Kidney epithelial cell (primary cell): Measurements from ENCODE around the gene ITPKC. TPM values are rescaled to one million over a fixed set of nuclear protein-coding genes. Genes with fewer than 3 reads are reported as not detected.

Experiments
- DNase-seq: peaks from one replicate; pipeline ENCODE4 v3.0.0-alpha.2; 2010; ENCODE audit warnings: low read depth
- H3K27me3 ChIP-seq: 2 replicates; pipeline ENCODE4 v1.6.0; 2011; ENCODE audit warnings: low read length; ENCODE audit not compliant: control insufficient read depth, insufficient read depth
- H3K36me3 ChIP-seq: 2 replicates; pipeline ENCODE4 v1.5.1; 2011; ENCODE audit warnings: low read length; ENCODE audit not compliant: control insufficient read depth, insufficient read depth
- H3K4me3 ChIP-seq: 2 replicates; pipeline ENCODE4 v1.5.1; 2011; ENCODE audit warnings: low read depth, mild to moderate bottlenecking, control low read depth, low read length
- total RNA-seq: library from RNA; depleted of rRNA; stranded (reverse); fragments of >200 nt; gene quantifications from 2 replicates; pipeline ENCODE4 v1.2.3, GENCODE V29; 2015
- TF ChIP-seq, protein P1 (sequence below): IDR thresholded peaks from 2 replicates; pipeline ENCODE4 v1.5.1; 2011; ENCODE audit warnings: mild to moderate bottlenecking, moderate library complexity, low read length, control low read depth, inconsistent platforms; ENCODE audit not compliant: insufficient read depth, poor library complexity, severe bottlenecking

ITPKC gene
- total RNA-seq, 1 donor from 2014 or later = 25.8 TPM

GRCh38 chr19:40691421-40692211 is 25.3 kb upstream of the ITPKC start:
- DNase-seq = no peak
- TF ChIP-seq, protein P1, sequence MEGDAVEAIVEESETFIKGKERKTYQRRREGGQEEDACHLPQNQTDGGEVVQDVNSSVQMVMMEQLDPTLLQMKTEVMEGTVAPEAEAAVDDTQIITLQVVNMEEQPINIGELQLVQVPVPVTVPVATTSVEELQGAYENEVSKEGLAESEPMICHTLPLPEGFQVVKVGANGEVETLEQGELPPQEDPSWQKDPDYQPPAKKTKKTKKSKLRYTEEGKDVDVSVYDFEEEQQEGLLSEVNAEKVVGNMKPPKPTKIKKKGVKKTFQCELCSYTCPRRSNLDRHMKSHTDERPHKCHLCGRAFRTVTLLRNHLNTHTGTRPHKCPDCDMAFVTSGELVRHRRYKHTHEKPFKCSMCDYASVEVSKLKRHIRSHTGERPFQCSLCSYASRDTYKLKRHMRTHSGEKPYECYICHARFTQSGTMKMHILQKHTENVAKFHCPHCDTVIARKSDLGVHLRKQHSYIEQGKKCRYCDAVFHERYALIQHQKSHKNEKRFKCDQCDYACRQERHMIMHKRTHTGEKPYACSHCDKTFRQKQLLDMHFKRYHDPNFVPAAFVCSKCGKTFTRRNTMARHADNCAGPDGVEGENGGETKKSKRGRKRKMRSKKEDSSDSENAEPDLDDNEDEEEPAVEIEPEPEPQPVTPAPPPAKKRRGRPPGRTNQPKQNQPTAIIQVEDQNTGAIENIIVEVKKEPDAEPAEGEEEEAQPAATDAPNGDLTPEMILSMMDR = no peak
- Histone ChIP-seq H3K36me3 (peaks cover 1% of the 10 kb centered on the region), H3K4me3 (no peak overlapping the region), H3K27me3 (no peaks in the 10 kb centered on the region)

- peaks cover 1% of the 10 kb centered on the region for H3K36me3 ChIP-seq
- TF ChIP-seq, protein P1 = no peak
Observed at GRCh38 chr19:40692212-40692551, 24.7 kb upstream of the ITPKC start.

DNA sequence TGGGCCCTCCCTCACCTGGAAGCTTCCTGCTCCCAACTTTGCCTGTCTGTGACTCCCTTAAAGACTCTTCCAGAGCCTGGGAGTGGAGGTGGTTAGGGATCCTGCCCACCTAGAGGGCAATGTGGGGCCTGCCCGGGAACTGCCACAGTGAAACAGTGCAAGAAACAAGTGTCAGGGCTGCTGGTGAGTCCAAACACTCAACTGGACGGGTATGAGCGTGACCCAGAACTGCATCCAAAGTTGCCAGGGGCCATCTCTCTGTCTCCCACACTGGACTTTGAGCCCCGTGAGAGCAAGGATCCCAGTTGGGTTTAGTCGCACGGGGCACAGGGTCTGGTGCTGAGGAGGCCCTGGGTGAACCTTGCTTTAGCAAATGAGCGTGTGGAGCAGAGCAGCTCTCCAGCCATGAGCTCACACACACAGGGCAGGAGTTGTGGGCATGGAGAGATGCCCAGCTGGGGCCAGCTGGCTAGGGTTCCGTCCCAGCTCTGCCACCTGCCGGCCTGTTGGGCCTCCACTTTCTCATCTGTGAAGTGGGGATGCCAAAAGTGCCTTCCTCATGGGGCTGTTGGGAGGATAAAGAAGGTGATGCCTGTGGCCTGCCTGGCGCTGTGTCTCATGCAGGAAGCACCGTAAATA is 23.6 kb upstream of the ITPKC start:
- H3K27me3 ChIP-seq = no peaks in the 10 kb centered on the region
- H3K36me3 ChIP-seq = peaks cover 1% of the 10 kb centered on the region
- no peak for DNase-seq
- no peak overlapping the region for H3K4me3 ChIP-seq
- TF ChIP-seq, protein P1 = no peak

More at GRCh38 chr19:40692212-40692551, 24.7 kb upstream of the ITPKC start:
- no peak for DNase-seq
- no peak overlapping the region for H3K4me3 ChIP-seq
- H3K27me3 ChIP-seq = no peaks in the 10 kb centered on the region

DNA sequence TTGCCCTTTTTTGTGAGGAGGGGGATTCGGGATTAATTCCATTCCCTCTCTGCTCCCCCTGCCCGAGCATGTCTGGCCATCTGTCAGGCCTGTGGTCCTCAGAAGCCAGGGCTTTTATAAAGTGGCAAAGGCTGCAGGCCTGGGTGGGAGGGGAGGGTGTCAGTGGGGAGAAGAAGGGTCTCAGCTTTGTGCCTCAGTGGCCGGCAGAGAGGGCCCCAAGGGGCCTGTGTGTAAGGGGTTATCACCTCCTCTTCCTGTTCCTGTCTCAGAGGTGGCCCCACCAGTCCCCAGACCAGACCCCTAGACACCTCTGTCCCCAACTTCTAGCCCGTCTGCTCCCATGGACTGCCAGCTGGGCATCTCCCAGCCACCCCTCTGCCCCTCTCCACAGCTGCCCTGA is 23.0 kb upstream of the ITPKC start:
- TF ChIP-seq, protein P1 = no peak
- Histone ChIP-seq H3K27me3 (no peaks in the 10 kb centered on the region), H3K36me3 (peaks cover 1% of the 10 kb centered on the region), H3K4me3 (no peak overlapping the region)
- no peak for DNase-seq

DNA sequence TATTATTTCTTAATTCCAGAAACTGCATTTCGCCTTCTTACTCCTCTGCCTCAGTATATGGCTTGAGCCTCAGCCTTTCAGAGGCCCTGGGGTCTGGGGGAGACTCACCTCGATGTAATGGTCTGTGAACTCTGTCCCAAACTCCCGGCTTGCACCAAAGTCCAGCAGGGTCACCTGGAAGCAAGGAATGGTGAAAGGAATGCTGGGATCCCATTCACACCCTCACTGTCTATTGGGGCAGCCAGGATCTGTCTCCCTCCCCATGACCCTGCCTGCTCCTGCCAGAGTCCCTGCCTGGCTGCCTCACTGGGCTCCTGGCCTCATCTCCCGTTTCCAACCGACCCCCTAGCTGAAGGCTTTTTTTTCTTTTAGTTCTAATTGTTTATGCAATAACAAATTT is 21.0 kb upstream of the ITPKC start:
- TF ChIP-seq, protein P1 = no peak
- Histone ChIP-seq H3K36me3 (peaks cover 1% of the 10 kb centered on the region), H3K27me3 (no peaks in the 10 kb centered on the region), H3K4me3 (no peak overlapping the region)
- DNase-seq = no peak
